HG02623 (cell line): Measurements from ENCODE around the gene ZC3HAV1L.
"Not testable (repeated sequence)": the region's sequence is repeated elsewhere in the genome, so short reads cannot be mapped to it uniquely, and the experiment has no call there.

Source experiments
- ATAC-seq: cut with Tn5 transposase; IDR thresholded peaks from one replicate; pipeline ENCODE4 v1.9.1; 2021; ENCODE audit warnings: moderate library complexity; ENCODE audit not compliant: unreplicated experiment

The ZC3HAV1L gene

DNA sequence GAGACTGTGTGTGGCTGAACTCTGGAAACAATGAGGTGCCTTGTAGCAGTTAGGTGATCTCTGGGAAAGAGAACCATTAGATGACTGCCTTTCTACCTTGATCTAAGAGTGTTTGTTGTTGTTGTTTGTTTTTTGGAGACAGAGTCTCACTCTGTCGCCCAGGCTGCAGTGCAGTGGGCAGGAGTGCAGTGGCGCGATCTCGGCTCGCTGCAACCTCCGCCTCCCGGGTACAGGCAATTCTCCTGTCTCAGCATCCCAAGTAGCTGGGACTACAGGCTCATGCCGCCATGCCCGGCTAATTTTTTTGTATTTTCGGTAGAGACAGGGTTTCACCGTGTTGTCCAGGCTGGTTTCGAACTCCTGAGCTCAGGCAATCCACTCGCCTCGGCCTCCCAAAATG is 18.8 kb upstream of the ZC3HAV1L start:
- ATAC-seq = not testable (repeated sequence)

DNA sequence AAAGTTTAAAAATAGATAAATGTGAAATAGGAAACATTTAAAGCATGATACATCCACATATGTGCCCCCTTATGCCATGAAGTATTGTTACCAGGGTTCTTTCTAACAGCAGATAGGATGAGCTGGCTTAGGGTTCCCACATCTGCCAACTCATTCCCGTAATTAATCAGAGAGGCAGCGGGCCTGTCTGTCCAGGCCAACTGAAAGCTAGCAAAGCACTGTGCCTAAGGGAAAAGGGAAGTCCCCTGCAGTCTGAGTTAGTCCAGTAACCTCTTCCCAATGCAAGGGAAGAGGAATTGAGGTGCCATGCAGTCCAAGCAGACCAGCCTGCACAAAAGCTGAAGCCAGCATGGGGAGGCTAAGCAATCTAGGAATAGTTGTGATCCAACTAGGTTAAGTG is 18.3 kb upstream of the ZC3HAV1L start:
- ATAC-seq = no peak

DNA sequence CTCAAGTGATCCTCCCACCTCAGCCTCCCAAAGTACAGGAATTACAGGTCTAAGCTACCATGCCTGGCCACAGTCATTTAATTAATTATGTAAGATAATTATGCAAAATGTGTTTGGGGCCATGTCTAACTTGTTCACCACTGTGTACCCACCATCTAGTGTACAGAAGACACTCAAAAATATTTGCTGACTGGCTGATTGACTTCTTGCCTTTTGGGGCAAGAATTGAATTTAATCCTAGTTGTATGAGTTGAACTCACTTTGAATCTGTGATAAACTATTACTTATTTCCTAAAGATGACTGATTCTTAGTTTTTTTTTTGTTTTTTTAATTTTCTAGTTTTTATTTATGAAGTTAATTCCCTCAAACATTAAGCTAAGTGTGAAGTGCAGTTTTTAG is 15.8 kb upstream of the ZC3HAV1L start:
- ATAC-seq = no peak

DNA sequence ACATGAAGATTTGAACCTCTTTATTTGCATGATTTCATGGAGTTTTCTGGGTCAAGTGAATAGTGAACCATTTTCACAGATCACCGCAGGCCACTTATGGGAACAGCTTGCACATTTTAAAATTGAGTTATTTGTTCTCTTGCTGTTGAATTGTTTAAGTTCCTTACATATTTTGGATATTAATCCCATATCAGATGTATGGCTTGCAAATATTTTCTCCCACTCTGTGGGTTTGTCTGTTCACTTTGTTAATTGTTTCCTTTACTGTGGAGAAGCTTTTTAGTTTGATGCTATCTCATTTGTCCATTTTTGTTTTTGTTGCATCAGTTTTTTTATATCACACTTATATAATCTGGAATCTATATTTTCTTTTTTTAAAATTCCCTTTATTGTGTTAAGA is 14.1 kb upstream of the ZC3HAV1L start:
- ATAC-seq = no peak

DNA sequence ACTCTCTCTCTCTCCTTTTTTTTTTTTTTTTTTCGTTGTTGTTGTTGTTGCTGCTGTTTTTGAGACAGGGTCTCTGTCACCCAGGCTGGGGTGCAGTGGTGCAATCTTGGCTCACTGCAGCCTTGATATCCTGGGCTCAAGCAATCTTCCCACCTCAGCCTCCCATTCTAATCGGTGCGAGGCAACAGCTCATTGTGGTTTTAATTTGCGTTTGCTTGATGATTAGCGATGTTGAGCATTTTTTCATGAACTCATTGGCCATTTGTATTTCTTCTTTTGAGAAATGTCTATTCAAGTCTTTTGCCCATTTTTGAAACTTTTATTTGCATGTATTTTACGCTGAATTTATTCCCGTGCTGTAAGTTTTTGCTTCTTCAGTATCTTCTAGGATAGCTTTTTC is 13.3 kb upstream of the ZC3HAV1L start:
- no peak for ATAC-seq

DNA sequence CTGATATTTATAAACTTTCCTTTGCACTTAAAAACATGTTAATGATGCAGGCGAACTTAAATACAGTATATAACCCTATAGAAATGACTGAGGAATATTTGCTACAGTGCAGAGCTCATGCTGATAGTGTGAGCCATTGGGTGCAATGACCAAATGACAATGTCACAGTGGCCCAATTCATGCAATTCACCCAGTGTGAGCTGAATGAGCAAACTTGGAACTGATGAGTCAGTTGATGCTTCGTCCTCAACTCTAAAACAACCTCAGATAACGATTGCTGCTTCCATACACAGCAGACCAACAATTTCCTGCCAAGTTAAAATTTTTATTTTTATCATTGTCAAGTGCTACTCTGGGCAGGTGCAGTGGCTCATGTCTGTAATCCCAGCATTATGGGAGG is 12.1 kb upstream of the ZC3HAV1L start:
- no peak for ATAC-seq

DNA sequence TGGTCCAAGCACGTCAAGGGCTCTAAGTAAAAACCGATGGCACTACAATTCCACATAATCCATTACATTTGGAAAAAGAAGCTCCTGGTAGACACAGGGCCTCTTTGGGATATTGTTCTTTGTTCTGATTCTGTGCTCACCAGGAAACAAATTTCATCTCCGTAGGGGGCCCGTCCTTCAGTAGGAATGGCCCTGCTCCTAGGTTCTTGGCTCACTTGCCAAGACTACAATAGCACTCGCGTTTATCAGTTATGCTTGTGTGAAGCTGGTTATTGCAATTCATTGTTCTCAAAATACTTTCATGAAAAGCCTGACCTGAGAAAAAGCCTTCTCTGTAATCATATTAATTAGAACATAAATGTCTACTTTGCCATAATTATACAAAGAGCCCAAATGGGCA is 10.3 kb upstream of the ZC3HAV1L start:
- ATAC-seq = no peak

DNA sequence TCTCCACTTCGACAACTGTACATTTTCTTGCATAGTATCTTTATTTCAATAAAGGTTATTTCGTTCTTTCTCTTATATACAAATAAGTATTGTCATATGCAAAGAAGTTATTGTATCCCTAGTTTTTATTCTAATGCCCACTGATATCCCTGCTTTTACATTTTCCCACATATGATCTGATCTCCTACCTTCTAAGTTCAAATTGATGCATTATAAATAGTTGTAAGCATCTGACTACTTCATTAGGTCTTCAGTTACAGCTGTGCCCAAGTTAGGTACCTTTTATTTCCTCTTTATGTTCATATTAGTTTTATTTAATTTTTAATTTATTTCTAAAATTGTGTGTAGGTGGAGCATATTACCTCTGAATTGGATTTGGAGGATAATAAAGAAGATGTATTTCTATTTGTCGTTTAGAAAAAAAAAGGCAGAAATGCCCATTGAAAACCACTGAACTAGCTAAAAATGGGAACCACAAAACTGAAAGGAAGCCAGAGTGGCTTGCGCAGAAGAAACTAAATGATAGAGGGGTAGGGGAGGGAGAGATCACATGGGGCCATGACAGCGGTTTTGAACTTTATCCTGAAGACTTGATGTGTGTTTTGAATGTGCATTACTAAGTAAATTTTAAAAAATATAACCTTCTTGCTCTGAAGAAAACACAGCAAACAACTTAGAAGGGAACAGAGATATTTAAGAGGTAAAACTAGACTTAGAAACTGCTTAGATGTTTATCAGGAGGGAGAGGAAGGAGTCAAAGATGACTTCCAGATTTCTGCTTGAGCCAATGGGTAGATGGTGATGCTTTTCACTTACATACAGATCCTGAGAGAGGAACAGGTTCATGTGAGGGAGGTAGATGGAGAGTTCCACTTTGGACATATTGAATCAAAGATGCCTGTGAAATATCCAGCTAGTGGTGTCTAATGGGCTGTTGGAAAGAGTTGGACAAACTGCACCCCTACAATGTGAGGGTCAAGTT is 9.3 kb upstream of the ZC3HAV1L start:
- ATAC-seq = no peak

DNA sequence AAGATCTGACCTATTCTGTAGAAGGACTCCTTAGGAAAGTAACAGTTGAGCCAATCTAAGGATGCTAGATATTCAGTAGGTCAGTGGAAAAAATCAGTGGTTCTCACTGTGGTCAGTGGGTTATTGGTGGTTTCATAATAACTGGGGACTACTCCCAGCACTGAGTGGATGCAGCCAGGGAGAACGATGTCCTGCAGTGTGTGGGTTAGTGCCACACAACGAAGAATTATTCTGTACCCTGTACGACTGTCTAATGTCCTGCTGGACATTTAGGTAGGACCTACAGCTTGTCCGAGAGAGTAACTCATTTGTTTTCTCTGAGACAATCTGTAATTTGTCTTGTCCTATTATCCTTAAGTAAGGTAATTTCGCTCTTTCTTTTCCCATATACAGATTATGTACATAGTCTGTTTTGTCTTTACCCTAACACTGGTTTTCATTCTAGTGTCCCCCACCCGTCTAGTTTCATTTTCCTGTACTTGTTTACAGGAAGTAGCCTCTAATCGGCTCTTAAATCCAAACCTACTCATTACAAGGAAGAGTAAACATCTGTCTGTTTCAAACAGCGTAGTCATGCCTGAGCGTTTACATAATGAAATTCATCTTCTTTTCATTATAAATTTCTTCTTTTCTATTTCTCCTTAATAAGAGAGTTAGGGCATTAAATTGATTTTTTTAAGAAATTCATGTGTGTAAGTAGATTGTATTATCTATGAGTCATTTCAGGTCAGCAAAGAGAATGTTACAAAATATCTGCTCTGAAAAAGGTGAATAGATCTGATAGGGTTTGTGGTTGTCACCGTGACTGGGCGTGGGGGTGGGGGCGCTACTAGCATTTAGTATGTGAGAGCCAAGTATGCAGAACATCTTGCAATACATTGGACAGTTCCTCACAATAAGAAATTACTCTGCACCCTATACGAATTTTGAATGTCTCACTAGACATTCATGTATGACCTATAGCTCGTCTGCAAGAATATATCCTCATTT is 8.3 kb upstream of the ZC3HAV1L start:
- no peak for ATAC-seq

DNA sequence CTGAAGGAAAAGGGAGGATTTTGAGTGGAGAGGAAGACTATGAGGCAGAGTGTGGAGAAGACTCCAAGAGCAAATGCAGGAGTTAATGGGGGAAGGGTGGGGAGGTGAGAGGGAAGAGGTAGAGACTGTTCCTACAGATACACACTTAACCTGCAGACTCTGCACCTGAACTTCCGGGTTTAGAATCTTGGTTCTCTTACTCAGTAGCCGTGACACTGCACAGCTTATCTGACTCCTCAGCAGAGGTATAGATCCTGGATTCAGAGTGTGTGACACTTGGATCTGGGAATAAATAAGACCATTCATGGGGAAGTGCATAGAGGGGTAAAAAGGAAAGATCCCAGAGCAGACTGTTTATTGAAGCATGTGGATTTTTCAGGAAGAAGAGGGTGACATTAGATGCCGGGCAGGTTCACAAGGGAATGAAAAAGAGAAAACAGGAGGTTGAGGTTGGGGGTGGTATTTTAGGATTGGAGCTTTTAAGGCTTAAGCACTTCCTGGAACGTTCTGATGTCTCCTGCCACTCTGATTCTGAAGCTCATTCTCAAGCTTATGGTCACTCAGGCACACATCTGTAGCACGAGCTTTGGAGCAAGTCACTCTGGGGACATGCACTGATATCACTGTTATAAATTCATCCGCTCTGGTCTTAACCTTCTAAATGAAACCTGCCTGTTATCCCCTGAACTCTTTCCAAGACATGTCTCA is 5.7 kb upstream of the ZC3HAV1L start:
- no peak for ATAC-seq

DNA sequence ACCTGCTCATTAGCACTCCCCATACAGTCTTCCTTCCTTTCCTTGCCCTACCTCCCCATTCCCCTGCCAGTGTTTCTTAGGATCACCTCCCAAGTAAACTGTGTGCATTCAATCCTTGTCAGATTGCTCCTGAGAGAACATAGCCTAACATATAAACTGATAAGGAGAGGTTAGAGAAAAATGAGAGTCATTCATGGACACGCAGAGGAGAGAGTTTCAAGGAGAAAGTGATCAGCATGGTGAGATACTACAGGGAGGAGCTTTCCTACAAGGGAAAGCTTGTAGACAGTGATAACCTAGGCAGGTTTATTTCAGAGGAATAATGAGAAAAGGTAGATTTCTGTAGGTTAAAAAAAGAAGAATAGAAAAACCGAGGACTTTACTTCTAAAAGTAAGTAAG is 2.8 kb upstream of the ZC3HAV1L start:
- ATAC-seq = no peak

DNA sequence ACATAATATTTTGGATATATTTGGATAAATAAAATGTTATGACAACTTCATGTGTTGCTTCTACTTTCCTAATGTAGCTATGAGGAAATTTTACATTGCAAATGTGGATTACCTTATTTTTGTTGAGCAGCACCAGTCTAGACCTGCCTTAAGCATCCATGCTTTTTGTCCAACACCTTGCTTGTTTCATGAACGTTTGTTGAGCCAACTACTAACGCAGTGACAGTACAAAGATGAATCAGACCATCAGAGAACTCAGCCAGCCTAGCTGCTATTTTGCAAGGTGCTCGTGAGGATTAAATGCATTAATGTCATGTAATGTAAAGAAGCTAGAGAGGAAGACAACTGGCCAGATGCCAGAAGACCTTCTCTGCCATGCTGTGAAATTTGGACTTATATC is 1.1 kb upstream of the ZC3HAV1L start:
- no peak for ATAC-seq

DNA sequence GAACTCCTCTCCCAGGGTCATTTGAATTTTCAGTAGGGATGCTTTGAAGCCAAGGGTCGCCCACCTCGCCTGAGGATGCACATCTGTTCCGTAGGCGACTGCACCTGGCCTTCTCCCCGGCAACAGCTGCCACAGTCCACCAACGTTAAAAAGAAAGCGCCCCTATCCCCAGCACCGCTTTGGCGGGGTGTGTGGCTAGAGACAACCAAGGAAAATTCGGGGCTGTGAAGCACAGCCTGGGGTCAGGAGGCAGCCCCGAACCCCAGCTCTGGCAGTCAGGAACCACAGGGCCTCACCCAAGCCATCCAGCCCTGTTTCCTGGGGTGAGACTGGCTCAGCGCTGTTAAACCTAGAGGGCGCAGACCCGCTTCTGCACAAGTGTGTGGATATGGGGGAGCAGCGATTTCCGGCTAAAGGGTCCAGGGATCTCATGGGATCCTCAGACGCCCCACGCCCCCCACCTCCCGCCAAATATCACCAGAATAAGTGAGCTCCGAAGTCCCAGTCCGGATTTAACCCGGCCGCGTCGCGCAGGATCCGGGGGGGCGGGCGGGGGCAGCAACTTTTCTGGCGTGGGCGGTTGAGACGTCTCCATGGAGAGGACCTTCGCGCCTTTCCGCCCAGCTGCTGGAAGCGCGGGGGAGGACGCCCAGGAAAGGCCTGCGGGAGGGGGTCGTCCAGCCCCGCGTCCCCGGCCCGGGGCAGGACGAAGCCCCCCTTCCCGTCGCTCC is 822 bp downstream of the ZC3HAV1L start:
- ATAC-seq = peak; percentile 22

DNA sequence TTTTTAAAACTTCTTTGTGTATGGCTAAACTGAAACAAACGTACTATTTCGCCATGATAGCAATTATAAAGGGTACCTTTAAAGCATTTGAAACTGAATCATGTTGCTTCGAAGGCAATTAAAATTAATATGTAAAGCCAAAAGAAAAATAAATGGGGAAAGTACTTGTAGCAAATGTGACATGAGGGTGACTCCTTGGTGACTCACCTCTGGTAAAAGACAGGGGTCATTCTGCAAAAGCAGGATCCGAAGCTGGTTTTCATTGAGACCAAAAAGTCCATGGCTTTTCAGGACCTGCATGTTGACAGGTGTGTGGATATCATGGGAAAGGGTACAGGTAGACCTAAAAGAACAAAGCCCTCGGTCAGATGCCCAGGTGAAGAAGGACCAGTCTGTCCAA is 1.5 kb downstream of the ZC3HAV1L start:
- ATAC-seq = no peak

DNA sequence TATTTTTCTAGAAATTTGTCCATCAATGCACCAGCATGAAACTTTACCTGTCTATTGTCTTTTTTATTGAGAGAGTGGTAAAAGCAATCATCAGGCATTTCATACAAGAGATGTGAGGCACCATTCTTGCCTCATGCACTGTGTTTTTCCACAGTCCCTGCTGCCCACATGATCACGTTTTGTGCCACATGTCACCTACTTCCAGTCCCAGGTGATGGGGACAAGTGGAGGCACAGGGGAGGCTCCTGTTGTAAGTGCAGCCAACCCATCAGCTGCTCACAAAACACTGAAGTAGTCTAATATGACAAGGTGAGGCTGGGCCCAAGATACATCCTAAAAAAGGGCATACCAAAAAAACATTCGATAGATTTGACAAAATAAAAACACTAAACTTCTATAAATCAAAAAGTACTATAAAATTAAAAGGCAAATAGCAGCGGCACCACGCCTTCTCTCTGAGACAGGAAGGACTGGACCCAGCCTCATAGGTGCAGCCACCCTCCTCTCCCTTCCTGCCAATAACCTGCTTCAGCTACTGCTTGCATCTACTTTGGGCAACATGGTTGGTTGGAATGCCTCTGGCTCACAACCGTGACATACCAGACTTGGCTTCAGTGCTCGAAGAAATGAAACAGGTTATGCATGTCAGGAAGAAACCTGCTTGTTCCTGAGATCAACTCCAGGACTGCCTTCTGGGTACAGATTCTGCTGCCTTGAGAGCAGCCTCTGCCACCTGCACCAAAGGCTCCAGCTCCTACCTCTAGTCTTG is 2.3 kb downstream of the ZC3HAV1L start:
- no peak for ATAC-seq

DNA sequence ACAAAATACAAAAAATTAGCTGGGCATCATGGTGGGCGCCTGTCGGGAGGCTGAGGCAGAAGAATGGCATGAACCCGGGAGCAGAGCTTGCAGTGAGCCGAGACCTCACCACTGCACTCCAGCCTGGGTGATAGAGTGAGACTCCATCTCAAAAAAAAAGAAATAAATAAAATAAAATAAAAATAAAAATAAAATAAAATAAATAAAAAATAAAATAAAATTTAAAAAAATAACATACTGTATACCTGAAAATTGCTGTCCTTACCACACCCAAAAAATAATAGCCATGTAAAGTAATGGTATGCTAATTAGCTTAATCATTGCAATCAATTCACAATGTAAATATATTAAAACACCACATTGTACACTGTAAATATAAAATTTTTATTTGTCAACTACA is 3.4 kb downstream of the ZC3HAV1L start:
- no peak for ATAC-seq

DNA sequence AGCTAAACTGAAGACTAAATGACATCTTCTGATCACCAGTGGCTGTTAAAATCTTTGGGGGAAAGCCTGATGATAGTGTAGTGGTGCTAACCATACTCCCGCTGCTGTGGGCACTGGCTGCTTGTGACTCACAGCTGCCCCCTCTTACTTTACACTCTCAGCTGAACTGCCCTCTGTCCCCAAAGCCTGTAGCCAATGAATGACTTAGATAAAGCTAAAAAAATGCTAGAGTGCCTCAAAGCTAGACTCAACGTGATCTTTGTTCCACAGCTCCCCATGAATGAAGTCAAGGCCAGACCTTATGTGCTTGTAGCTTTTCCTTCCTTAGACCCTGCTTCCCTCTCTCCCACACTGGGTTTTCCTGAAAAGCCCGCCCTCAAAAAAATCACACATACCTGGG is 6.5 kb downstream of the ZC3HAV1L start:
- no peak for ATAC-seq

DNA sequence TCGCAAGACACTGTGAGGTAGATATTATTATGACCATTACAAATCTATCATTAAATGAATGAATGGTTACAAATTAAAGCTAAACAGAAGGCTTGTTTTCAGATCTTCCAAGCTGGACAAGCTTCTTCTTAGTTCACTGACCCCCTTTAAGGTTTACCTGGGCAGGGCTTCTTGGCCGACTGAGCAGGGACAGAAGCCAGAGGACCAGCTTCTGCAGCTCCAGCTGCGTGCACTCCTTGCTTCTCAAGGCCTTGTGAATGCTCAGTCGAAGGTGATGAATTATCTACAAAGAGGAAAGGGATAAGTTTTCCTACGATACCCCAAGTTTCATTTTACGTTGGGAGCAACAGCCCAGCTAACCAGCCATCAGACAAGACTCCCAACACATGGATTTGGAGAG is 9.3 kb downstream of the ZC3HAV1L start:
- ATAC-seq = no peak

DNA sequence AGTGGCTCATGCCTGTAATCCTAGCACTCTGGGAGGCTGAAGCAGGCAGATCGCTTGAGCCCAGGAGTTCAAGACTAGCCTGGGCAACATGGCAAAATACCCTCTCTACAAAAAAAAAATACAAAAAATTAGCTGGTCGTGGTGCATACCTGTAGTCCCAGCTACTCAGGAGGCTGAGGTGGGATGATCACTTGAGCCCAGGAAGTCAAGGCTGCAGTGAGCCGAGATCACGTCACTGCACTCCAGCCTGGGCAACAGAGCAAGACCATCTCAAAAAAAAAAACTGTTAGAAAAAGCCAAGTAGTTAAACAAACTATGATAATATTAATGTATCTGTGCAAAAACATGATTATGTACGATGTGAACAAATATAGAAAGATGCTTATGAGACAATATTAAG is 10.0 kb downstream of the ZC3HAV1L start:
- ATAC-seq = not testable (repeated sequence)

DNA sequence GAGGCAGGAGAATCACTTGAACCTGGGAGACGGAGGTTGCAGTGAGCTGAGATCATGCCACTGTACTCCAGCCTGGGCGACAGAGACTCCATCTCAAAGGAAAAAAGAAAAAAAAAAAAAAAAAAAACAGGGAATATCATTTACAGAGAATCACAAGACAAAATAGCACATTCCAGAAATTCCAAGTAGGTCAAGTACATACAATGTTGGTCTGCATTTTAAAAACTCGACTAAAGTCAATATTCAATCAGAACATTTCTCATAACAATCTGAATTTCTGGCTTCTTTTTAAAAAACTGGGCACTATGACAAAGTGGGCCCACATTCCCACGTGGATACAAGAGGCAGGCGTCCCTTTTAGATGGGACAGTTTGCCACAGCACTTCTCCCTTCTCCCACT is 12.8 kb downstream of the ZC3HAV1L start:
- ATAC-seq = no peak
